EL (cell line): ENCODE measurements around the gene IL10RB.
"Not testable (repeated sequence)": the region's sequence is repeated elsewhere in the genome, so short reads cannot be mapped to it uniquely, and the experiment has no call there.

Experiments used
- DNase-seq: peaks from one replicate; pipeline ENCODE4 v3.0.0-alpha.2; 2016

Gene IL10RB

GRCh38 chr21:33242846-33243245 is 23.3 kb upstream of the IL10RB start:
- not testable (repeated sequence) for DNase-seq

DNA sequence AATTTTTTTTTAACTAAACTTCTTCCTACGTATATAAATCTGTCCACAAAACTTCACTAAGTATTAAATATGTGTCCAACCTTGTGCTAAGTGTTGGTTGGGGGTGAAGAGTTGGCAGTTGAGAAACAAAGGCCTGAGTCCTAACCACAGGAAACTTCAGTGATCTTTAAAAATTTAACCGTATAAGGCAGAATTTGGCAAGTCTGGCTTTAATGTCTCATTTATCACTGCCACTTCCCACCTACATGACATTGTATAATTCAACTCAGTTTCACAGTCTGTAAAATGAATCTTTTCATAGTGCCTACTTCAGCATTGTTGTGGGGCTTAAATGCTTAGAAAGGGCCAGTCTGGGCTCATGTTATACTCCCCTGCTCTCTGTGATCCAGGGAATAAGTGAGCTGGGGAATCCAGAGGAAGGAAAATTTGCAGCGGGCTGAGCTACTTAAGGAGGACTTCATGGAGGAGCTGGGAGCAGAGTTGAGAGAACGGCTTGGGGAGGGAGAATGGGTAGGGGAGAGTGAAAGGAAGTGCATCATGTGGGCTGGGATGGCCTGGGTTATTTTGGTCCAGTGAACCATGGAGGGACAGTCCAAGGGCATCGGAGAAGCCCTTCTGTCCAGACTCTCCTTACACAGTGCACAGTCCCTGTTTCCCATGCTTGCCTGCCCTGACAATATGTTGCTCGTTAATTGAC is 21.9 kb upstream of the IL10RB start:
- DNase-seq, result no peak

DNA sequence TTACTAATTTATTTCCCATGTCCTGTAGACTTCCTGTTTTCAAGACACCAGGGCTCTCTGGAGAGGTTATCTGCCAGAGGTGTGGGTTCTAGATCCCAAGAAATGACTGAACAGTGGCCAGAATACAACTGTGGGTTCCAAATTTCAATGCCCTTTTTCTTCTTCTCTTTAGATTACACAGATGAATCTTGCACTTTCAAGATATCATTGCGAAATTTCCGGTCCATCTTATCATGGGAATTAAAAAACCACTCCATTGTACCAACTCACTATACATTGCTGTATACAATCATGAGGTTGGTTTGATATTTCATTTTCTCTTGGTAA is 21.4 kb upstream of the IL10RB start:
- no peak for DNase-seq

- no peak for DNase-seq
Observed at GRCh38 chr21:33245289-33245918, 20.8 kb upstream of the IL10RB start.

DNA sequence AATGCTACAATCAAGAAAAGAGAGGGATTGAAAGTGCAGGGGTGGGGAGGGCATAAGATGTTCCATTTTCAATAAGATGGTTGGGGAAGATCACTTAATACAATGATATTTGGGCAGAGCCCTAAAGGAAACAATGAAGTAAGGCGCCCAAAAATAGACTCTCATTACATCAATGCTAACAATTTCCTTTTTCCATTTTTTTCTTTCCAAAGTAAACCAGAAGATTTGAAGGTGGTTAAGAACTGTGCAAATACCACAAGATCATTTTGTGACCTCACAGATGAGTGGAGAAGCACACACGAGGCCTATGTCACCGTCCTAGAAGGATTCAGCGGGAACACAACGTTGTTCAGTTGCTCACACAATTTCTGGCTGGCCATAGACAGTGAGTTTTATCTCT is 19.7 kb upstream of the IL10RB start:
- no peak for DNase-seq

- no peak for DNase-seq
Observed at GRCh38 chr21:33246963-33247362, 19.2 kb upstream of the IL10RB start.

- DNase-seq, result no peak
Observed at GRCh38 chr21:33247599-33247998, 18.6 kb upstream of the IL10RB start.

- no peak for DNase-seq
Observed at GRCh38 chr21:33249331-33250002, 16.7 kb upstream of the IL10RB start.

- DNase-seq, result no peak
Observed at GRCh38 chr21:33251119-33251518, 15.0 kb upstream of the IL10RB start.

DNA sequence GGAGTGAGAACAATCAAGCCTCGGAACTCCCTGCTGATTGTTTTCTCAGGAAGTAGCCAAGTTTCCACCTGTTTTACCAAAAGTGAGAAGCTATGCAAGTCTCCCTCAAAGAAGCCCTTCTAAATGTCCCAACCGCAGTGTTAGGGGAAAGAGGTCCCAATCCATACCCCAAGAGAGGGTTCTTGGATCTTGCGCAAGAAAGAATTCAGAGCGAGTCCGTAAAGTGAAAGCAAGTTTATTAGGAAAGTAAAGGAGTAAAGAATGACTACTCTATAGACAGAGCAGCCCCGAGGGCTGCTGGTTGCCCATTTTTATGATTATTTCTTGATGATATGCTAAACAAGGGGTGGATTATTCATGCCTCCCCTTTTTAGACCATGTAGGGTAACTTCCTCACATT is 12.8 kb upstream of the IL10RB start:
- DNase-seq, result not testable (repeated sequence)

DNA sequence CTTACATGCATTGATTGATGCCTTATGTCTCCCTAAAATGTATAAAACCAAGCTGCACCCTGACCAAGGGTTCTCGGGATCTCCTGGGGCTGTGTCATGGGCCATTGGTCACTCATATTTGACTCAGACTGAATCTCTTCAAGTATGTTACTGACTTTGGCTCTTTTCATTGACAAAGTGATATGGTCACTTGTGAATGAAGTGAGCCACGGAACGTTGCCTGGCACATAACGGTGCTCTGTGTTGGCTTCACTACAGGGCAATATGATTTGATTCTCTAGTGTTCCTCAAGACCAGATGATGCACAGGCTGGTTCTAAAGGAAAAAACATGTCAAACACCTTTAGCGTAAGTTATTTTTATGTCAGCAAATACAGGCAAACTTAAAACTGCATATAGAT is 11.4 kb upstream of the IL10RB start:
- no peak for DNase-seq

DNA sequence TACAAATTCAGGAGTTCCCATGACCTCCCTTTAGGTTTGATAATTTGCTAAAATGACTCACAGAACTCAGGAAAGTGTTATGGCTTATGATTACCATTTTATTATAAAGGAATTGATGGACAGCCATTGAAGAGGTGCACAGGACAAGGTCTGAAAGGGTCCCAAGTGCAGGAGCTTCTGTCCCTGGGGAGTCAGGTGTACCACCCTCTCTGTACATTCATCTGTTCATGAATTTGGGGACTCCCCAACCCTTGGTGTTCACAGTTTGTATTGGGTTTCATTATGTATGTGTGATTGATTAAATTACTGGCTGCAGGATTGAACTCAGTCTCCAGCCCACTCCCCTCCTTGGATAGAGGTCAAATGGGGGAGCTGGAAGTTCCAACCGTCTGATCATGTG is 10.8 kb upstream of the IL10RB start:
- DNase-seq, result no peak

- no peak for DNase-seq
Observed at GRCh38 chr21:33256019-33256418, 10.1 kb upstream of the IL10RB start.

DNA sequence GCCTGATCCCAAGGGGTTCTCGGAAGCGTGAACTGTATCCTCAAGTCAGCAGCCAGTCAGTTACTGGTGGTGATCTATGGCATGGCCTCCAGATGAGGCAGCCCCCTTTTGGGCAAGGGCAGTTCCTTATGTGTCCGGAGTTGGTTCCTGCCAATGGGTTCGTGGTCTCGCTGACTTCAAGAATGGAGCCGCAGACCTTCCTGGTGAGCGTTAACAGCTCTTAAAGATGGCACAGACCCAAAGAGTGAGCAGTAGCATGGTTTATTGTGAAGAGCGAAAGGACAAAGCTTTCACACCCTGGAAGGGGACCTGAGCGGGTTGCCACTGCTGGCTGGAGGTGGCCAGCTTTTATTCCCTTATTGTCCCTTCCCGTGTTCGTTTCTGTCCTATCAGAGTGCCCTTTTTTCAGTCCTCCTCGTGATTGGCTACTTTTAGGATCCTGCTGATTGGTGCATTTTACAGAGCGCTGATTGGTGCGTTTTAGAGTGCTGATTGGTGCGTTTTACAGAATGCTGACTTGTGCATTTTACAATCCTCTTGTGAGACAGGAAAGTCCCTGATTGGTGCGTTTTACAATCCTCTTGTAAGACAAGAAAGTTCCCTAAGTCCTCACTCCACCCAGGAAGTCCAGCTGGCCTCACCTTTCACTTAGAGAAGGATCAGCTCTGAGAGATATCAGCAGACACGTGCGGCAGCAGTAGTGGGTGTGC is 8.9 kb upstream of the IL10RB start:
- no peak for DNase-seq

DNA sequence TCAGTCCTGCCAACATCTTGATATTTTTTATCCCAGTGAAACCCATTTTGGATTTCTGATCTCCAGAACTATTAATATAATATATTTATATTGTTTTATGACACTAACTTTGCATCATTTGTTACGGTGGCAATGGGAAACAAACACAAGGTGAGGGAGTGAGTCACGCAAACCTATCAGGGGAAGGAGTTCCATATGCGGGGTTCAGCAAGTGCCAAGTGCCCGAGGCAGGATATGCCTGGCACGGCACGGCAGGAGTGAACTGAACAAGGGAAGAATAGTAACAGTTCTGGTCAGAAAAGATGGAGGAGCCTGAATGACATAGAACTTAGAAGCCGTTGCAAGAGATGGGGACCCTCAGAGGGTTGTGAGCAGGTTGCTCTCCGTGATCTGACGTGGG is 7.7 kb upstream of the IL10RB start:
- DNase-seq, result no peak

GRCh38 chr21:33259428-33259827 is 6.7 kb upstream of the IL10RB start:
- DNase-seq, result peak; percentile 41

DNA sequence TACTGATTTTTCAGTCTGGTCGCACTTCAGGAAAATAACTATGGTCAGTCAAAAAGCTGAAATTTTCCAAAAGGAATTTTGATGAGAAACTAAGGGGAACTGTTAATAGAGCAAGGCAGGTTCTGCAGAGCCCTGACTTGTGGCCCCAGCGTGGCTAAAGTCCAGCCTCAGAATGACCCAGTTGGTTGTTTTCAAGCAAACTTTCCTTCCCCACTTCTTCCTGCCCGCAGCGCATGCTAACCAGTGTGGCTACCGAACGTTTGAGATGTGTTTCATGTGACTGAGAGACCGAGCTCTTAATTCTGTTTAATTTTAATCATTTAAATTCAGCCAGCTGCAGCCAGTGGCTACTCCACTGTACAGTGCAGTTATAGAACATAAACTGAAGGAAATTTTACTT is 6.2 kb upstream of the IL10RB start:
- no peak for DNase-seq

DNA sequence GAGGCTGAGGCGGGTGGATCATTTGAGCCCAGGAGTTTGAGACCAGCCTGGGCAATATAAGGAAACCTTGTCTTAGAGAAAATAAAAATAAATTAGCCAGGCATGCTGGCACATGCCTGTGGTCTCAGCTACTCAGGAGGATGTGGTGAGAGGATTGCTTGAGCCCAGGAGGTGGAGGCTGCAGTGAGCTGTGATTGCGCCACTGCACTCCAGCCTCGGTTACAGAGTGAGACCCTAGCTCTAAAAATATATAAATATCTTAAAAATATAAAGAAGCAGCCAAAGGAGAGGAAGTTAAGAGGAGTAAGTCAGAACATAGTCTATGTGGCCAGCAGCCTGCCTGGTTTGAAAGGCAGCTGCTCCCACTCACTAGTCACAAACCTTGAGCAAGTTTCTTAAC is 4.5 kb upstream of the IL10RB start:
- DNase-seq, result peak; percentile 68

DNA sequence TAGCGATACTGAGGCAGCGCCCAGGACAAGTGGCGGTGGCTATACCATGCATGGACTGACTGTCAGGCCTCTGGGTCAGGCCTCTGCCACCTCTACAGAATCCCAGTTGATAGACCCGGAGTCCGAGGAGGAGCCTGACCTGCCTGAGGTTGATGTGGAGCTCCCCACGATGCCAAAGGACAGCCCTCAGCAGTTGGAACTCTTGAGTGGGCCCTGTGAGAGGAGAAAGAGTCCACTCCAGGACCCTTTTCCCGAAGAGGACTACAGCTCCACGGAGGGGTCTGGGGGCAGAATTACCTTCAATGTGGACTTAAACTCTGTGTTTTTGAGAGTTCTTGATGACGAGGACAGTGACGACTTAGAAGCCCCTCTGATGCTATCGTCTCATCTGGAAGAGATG is 3.2 kb upstream of the IL10RB start:
- no peak for DNase-seq

DNA sequence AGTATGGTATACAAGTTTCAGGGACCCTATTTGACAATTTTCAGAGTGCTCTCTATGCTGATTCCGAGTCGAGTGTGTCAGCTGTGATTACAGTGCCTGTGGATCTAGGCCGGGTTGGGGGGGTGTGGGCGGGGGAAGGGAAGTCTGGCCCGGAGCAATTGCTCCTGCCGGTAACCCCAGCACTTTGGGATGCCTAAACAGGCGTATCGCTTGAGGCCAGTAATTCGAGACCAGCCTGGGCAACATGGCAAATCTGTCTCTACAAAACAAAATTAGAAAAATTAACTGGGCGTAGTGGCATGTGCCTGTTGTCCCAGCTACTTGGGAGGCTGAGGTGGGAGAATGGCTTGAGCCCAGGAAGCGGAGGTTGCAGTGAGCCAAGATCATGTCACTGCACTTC is 1.6 kb upstream of the IL10RB start:
- DNase-seq, result no peak

GRCh38 chr21:33265664-33266049 is 510 bp upstream of the IL10RB start:
- peak; percentile 18 for DNase-seq

- no peak for DNase-seq
Observed at GRCh38 chr21:33266789-33267135, 595 bp downstream of the IL10RB start.

DNA sequence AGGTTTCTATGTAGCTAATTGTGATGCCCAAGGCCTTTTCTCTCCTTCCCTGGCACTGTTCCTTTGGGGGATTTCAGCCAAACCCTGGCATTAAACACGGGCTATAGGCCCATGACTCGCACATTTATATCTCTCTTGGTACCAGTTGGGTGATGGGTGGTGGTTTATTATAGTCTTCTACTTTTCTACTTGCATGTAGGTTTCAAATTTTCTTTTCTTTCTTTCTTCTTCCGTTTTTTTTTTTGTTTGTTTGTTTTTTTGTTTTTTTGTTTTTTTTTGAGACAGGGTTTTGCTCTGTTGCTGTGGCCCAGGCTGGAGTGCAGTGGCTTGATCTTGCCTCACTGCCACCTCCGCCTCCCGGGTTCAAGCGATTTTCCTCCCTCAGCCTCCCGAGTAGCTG is 1.1 kb downstream of the IL10RB start:
- peak; percentile 15 for DNase-seq

DNA sequence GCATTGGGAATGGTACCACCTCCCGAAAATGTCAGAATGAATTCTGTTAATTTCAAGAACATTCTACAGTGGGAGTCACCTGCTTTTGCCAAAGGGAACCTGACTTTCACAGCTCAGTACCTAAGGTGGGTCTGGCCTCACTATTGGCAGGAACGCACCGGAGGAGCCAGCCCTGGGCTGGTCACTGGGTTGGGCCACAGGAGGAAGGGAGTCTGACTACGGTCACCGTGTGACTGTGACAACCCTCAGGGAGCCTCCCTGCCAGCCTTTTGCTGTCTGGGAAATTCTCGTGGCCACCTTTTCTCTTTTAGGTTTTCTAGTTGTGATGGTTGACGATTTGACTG is 2.2 kb downstream of the IL10RB start:
- no peak for DNase-seq
